OCI-LY7 (cell line): Measurements from ENCODE around the gene DCC.

Experiments used
- CTCF ChIP-seq: fragments of 200-600 bp; sonication (generic); conservative IDR thresholded peaks from 2 replicates; pipeline ENCODE4 v1.5.1; 2014; ENCODE audit warnings: mild to moderate bottlenecking, antibody characterized with exemption, low read length, moderate library complexity, mixed read lengths
- EZH2phosphoT487 ChIP-seq: fragments of 200-600 bp; sonication (generic); IDR thresholded peaks from 2 replicates; pipeline ENCODE4 v1.6.1; 2018; ENCODE audit warnings: low read depth, borderline replicate concordance, mild to moderate bottlenecking, mixed run types, antibody characterized with exemption, low read length, moderate library complexity, mixed read lengths

GRCh38 chr18:52657043-52657805 is 317.2 kb downstream of the DCC start:
- TF ChIP-seq CTCF (no peak), EZH2phosphoT487 (no peak)
